NCI-H2227 (cell line): Measurements from ENCODE around the gene MCM6.

Experiments used
- DNase-seq: peaks from one replicate; lab custom pipeline; 2025; ENCODE audit not compliant: unreplicated experiment; lab: John Stamatoyannopoulos, UW

The MCM6 gene

DNA sequence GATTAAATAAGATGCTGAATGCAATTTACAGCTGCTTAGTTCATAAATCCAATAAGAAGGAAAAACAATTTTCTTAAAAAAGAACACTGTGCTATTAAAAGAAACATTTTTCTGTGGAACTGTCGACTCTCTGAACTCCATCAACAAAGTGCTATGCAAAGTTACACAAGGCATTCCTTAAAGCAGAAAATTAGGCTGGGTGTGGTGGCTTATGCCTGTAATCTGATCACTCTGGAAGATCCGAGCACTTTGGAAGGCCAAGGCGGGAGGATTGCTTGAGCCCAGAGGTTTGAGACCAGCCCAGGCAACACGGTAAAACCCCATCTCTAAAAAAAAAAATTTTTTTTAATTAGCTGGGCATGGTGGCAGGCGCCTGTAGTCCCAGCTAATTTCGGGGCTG is 13.0 kb downstream of the MCM6 start:
- DNase-seq: no peak

DNA sequence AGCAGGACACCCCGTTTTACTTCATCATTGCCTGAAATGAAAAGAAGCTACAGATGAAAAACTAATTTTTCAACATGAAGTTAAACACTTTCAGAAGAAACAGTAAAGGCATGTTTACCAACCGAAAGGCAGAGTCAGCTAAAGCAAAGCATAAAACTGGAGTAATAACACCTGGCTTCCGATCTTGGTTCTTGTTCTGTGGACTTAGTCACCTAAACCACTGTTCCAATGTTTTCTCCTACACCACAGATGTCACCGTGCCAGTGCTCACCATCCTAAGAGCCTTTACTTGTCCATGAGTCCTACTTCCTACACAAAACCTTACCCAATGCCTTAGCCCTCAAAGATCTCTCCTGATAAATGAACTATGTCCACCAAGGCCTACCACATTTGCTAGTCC is 13.5 kb downstream of the MCM6 start:
- DNase-seq: no peak

DNA sequence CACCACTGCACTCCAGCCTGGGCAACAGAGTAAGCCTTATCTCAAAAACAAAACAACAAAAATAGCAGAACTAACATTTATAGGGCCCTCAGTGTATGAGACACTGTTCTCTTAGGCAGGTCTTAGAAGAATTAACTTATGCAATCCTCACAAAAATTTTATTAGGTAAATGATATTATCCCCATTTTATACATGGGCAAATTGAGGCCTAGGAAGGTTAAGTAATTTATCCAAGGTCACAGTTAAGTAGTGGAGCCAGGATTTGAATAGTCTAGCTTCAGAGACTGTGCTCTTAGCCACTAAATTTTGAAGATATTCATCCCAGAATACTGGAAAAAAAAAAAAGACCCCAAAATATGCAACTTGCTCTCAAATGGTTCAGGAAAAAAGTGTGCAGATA is 22.8 kb downstream of the MCM6 start:
- no peak for DNase-seq

DNA sequence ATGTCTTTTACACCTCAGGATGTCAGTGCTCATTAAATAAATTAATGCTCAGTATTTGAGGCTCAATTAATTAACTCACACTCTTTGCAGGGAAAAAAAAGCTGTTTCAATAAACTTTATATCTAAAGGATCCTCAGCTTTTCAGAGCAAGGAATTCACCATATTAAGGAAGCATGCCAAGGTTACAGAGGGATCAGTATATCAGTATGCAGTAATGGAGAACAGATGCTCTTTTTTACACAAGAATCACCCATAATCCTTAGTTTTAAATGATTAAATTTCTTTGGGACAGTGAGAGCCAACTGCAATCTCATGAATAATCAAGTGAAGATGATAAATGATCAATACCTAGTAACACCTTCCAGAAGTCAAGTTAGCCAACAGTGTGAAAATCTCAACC is 24.4 kb downstream of the MCM6 start:
- no peak for DNase-seq

DNA sequence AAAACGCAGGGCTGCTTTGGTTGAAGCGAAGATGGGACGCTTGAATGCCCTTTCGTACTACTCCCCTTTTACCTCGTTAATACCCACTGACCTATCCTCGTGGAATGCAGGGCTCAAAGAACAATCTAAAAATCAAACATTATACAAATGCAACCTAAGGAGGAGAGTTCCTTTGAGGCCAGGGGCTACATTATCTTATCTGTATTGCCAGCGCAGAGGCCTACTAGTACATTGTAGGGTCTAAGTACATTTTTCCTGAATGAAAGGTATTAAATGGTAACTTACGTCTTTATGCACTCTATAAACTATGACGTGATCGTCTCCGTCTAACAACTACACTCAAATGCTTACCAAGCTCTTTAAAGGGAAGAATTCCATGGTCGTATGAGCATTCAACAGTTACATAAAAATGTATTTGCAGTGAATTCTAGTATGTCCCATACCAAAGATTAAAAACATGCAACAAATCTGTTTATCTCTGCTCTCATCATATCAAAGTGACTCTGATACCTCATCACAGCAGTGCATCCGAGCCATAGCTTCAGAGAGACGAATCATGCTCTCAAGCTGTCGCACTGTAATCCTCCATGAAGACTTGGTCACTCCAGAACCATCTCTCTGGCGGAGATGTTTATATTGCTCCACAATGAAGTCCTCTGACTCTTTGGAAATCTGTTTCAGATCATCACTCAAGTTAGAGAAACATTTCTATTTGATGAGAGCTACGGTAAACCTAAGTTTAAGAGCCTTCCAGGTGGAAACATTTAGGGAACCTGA is 25.2 kb downstream of the MCM6 start:
- DNase-seq: no peak

DNA sequence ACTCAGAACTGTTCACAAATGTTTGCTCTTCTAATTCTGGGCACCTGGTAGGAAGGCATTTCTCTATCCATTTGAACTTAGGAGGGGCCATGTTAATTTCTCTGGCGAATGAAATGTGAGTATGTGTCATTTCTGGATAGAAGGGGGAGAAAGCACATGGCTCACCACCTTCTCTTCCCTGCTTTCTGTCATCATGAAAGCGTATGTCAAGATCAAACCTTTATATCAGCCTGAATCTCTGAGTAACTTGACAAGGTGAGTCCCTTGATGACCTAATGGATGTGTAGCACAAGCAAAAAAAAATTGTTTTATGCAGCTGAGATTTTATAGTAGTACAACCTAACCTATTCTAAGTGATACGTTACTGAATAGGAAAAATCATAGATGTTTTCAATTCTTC is 27.2 kb downstream of the MCM6 start:
- DNase-seq: no peak

DNA sequence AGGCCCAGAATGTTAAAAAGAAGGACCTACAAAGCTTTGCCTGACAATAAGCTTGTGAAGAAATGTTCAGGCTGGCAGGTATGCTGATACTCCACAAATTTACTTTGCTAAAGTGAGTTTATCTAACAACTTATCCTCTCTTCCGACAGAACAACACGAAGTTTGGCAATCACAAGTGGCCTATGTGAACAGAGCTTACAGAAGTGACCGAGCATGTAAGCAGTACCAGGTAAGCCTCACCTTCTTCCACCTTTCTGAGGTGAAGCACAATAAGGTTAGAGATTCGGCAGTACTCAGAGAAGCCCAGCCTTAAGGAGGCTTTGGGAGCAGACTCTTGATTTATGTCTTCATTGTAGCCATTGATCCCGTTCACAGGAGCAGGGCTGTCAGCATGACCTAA is 30.2 kb downstream of the MCM6 start:
- DNase-seq: no peak

DNA sequence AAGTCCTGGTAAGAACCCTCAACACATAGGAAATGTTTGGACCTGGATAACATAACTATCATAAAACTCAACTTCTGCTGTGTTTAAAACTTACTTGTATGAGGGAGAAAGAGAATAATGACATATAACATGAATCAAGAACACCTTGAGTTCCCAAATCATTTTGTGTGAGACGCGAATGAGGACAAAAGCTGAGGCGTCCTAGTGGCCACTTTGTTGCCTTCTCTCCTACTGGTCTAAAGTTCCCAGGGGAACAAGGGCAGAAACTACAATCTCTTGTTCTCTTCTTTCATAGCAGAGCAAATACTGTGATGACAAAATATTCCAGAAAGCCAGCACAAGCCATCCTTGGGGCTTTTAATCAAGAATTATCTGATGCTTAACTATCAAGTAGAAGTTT is 31.0 kb downstream of the MCM6 start:
- no peak for DNase-seq

DNA sequence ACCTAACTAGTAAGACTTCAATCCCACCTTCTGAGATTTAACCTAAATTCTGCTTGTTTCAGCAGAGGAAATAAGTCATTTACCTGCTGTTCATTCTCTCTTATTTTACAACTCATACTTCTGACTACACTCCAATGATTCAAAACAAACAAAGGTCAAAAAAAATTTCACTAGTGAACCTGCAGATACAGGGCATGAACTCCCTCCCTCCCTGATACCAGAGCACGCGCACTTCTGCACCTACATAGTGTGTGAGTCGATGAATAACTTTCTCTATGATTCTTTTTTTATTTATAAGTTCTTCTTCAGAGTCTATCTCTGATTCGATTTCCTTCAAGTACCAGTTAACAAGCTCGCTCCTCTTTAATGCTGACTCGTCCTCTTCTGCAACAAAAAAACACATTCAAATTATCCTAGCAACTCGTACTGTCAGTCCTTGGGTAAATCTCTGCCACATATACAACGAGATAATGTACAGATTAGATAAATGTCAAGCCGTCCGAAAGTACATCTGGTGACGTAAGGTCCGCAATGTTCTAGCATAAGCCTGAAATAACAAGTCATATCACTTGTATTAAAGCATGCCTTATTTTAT is 31.8 kb downstream of the MCM6 start:
- no peak for DNase-seq

DNA sequence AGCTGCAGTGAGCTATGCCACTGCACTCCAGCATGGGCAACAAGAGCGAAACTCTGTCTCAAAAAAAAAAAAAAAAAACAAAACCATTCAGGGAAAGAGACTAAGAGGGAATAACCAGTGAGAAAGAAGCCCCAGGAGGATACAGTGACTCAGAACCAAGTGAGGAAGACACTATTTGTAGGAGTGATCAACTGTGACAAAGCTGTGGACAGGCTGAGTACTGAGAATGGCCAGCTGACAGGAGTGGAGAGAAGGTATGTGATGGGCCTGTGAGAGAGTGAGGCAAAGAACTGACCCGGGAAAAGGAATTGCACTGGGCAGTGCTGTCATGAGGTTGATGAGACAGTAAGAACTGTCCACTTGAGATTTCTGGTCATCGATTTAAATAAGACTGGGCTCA is 32.6 kb downstream of the MCM6 start:
- DNase-seq: no peak

DNA sequence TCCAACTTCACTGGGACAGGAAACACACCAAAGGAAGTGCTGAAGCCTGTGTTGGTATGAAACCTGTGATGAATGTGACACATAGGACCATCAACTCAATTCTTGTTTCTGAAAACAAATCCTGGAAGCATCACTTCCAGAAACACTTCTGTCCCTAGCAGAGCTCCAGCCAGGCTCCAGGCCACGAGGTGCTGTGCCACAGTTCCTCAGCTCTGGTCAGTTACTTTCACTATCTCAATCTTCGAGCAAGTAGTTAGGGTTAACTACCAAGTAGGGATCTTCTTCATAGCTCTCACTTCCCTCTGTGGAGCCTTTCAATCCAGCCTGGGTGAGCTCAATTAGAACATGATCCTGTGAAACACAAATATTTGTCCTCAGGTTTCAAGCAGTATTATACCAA is 35.6 kb downstream of the MCM6 start:
- no peak for DNase-seq

DNA sequence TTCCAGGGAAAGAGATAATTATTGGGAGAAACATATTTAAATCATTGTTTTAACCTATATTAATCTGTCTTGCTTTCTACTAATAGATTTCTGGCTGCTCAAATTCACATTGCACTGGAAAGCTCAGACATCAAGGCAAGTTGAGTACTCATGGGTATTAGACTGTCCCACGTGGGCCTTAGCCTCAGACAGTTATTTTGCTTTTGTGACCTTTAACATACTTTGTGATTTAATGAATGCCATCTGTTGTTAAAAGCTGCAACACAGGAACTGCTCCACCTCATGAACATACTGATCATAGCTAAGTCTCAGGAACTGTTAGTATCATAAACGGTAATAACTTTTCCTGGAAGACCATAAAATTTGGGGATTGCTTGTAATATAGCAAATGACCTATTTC is 36.5 kb downstream of the MCM6 start:
- no peak for DNase-seq

DNA sequence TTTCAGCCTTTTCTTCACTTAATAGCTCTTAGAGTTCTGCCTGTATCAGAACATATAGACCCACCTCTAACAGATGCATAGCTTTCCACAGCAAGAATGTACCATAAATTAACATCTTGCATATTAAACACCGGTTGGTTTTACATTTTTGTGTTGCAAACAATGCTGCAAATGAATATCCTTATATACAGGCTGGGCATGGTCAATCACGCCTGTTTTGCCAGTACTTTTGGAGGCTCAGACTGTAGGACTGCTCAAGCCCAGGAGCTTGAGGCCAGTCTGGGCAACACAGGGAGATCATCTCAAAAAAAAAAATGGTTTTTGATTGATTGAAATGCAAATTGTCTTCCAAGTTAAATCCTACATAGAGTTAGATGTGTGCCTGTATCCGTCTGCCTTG is 37.7 kb downstream of the MCM6 start:
- DNase-seq: no peak

DNA sequence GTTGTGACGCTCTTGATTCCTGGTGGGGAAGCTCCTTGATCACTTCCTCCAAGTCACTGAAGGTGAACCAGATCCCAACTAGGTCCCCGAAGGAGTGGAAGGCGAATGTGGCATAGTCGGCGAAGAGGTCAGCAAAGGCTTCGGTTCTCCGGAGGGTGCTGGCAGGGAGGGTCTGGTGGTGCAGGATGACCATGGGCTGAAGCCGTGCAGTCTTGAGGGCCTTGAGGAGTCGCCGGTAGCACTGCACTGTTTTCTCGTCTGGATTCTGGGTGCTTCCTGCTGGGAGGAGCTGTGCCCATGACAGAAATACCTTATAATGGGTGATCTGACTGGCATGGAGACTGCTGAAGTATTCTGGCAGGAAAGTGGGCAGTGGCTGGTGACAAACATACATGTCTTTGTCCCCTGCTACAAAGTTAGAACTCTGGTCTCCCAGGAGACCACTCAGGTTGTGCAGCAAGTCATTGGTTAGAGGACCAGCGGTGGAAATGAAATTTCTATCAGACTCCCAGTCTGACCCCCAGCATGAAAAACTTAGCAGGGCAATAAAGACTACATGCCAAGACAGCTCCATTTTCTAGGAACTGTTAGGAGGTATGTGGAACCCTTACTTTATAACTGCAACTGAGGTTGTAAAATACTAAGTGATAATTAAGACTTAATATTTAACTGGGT is 39.5 kb downstream of the MCM6 start, which contains the start of gene LCT:
Gene LCT (minus strand): TSS at position 589 of the 675 bp plus-strand sequence. CDS start 15 bp downstream, at position 574.
- DNase-seq: no peak

DNA sequence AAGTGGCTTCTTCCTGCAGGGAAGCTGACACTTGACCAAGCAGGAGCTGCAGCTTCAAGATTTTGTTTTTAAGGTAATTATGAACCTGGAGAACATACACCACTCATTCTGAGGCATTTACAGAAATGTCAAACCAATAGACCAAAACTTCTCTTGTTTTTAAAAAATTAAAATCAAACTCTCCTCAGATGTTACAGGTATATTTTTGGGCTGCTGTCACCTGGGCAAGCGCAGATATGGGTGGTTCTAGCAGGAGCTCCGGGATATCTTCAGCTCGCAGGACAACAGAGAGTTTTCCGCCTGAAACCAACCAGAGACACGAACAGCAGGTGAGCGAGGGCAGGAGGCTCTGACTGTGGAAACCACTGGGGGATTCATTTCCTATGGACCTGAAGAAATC is 43.4 kb downstream of the MCM6 start:
- DNase-seq: no peak

DNA sequence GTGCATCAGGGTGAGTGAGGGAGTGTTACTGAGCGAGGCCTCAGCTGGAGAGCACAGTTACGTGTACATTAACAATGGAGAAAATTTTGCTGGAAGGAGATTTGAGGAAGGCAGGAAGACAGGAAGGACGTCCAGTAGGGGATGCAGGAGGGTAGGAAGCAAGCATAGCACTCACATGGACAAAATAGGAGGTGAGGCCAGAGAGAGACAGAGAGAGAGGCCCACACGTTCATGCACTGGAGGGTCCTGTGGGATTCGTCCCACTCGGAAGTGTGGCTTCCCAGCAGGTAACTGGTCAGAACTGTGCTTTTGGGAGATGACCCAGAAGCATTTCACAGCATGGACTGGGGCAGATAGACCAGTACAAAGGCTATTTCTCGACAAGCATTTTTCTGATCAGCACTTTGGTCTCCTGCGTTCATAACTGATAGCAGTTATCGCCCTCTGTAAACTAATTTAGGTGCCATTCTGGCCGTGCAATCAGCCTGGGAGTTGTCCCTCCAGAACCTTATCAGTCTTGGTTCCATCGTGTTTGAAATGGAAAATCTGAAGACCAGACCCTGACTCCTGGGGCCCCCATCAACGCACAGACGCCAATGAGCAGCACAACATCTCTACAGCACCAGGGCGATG is 44.9 kb downstream of the MCM6 start:
- no peak for DNase-seq

DNA sequence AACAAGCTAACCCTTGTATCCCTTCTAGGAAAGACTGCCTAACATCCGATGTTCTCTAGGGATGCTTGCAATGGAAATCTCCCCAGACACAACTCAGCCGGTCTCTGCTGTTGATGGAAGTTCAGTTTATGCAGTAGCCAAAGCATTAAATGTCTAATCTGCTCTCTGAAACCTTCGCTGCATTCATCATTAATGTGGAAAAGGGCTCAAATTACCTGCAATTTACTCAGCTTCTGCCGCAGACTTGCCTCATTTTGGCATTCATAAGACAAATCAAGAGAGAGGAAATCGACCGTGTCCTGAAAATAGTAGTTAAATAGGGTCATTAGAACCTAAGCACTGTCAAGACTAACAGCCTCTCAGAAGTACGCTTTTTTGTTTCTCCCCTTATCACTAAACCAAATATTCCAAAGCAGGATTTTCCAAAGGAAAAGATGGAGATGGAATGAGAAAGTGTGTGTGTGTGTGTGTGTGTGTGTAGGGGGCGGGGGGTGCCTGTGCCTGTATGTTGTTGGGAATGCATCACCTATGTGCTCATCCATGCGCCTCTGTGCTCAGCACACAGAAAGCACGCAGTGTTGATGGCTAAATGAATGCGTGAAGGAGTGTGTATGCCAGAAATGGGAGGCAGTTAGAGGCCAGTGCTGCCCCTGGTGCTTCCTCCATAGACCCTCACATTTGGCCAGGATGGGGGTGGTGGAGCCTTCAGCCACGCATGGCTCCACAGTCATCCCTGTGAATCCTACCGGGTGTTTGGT is 46.7 kb downstream of the MCM6 start:
- peak; percentile 84 for DNase-seq

DNA sequence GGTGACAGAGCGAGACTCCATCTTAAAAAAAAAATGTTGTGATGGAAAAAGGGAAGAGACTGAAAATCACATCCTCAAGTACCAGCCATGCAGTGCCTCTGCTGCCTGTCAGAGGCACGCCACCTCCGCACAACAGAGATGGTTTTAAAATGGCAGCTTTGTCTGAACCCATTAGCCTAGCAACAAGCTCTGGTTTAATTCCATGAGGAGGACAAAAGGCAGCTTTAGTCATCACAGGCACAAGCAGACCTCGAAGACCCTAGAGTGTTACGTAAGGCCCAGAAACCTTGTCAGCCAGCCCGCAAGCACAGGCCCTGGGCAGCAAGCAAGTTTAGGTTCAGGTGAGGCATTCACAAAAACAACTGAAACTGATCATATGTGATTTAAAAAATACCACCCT is 49.7 kb downstream of the MCM6 start:
- no peak for DNase-seq

DNA sequence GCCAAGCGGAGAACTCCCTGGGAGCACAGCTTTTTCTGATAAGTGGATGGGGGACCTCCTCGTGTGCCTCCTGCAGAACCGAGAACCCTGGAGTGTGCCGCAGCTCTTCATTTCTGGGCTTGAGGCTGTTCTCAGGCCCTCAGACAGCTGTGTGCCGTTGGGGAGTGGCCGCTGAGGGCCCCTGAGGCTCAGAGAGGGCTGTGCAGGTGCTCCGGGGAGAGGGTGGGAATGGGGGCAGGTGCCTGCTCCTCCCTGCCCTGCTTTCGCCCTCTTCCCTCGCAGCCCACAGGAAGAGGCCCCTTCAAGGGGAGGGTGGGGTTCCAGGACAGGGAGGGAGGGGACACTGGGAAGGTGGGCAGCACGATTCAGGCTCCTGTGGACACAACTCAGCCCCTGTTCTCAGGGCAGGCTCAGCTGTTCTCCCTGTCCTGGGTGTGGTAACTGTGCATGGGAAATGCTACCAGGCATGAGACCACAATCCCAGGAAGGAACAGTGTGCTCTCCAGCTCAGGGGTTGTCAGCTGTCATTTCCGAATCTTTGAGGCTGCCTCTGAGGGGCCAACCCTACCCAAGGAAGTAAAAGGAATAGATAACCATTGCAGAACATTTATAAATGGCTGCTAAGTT is 50.6 kb downstream of the MCM6 start:
- no peak for DNase-seq

DNA sequence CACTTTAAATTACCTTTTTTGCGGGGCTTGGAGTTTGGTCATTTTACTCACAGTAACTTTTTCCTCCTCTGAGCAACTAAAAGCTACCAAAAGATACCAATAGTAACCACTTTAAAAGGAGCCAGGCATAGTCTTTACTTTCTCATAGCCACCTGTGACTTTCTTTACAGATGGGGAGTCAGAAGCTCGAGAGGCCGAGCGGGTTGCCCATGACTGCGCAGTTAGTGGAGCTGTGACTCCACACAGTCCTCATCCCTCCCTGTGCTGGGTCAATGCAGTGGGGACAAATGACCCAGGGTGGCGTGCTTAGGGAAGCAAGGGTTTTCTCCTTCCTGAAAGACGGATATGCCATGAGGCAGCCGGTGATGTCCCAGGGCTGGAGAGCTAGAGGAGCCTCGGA is 51.1 kb downstream of the MCM6 start:
- no peak for DNase-seq

DNA sequence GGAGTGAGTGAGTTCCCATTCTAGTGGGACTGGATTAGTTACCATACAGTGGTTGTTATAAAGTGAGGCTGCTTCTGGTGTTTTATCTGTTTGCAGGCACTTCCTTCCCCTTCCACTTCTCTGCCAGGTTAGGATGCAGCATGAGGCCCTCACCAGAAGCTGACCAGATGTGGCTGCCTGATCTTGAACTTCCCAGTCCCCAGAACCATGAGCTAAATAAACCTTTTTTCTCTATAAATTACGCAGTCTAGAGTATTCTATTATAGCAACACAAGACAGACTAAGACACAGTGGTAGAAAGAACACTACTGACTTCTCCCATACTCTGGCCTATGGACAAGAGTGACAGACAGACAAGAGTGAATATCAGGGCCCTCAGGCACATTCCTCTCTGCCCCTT is 53.4 kb downstream of the MCM6 start:
- no peak for DNase-seq
